Sigmoid colon (tissue), 4 donors: ENCODE results near the gene SLC9A9.

ENCODE experiments used
- CTCF ChIP-seq, 4 experiments: fragments of 450-650 bp in 3 of 4; fragments of 200-600 bp in 1 of 4; IDR thresholded peaks; one replicate each; pipeline ENCODE4 v1.5.1; 2016 to 2019; ENCODE audit warnings: antibody characterized with exemption in 4 of 4, mild to moderate bottlenecking in 3 of 4, moderate library complexity in 2 of 4
- POLR2AphosphoS5 ChIP-seq, 4 donors: sonication (generic); formaldehyde crosslinking; IDR thresholded peaks; one replicate each; pipeline ENCODE4 v1.6.1; 2017; ENCODE audit warnings: antibody characterized with exemption in 4 of 4

GRCh38 chr3:143810953-143811265 is 37.4 kb downstream of the SLC9A9 start:
- TF ChIP-seq CTCF (IDR thresholded peaks at IDR 0.05), result no peak
- no peak for TF ChIP-seq POLR2AphosphoS5 (IDR thresholded peaks at IDR 0.05)
